C4-2B (cell line): Measurements from ENCODE around the gene IL1RAPL2.

Experiments used
- H3K27ac ChIP-seq: fragments of 450-650 bp; 2 replicates; pipeline ENCODE4 v1.5.1; 2017
- CTCF ChIP-seq: fragments of 450-650 bp; conservative IDR thresholded peaks from 2 replicates; pipeline ENCODE4 v1.5.1; 2017; ENCODE audit warnings: mild to moderate bottlenecking
- ZFX ChIP-seq: fragments of 450-650 bp; IDR thresholded peaks from 2 replicates; pipeline ENCODE4 v1.6.1; 2017

IL1RAPL2 gene

GRCh38 chrX:104566681-104567501, 892 bp downstream of the IL1RAPL2 start:
- TF ChIP-seq CTCF (no peak), ZFX (no peak)

GRCh38 chrX:104567506-104567905, 1.5 kb downstream of the IL1RAPL2 start:
- H3K27ac ChIP-seq: no peak overlapping the region
- TF ChIP-seq CTCF (no peak), ZFX (no peak)

More at GRCh38 chrX:104566681-104567501, 892 bp downstream of the IL1RAPL2 start:
- no peak overlapping the region for H3K27ac ChIP-seq

GRCh38 chrX:104568304-104568915, 2.4 kb downstream of the IL1RAPL2 start:
- H3K27ac ChIP-seq: no peak overlapping the region
- no peak for TF ChIP-seq CTCF
- TF ChIP-seq ZFX: no peak

GRCh38 chrX:104618106-104618895, 52.3 kb downstream of the IL1RAPL2 start:
- H3K27ac ChIP-seq: no peak overlapping the region
- TF ChIP-seq ZFX (no peak), CTCF (no peak)

- no peak overlapping the region for H3K27ac ChIP-seq
- TF ChIP-seq ZFX (no peak), CTCF (no peak)
Observed at GRCh38 chrX:104621781-104622180, 55.8 kb downstream of the IL1RAPL2 start.

GRCh38 chrX:104641176-104641575, 75.2 kb downstream of the IL1RAPL2 start:
- no peak overlapping the region for H3K27ac ChIP-seq
- no peak for TF ChIP-seq ZFX
- TF ChIP-seq CTCF: no peak; the same call in 1 of the 2 replicates
